HEK293 (cell line): Measurements from ENCODE around the gene CCNY.

Experiments used
- CTCF ChIA-PET: fragments of 350-600 bp; formaldehyde crosslinking; extraction: SDS; loops from one replicate; lab custom pipeline; 2021; ENCODE audit warnings: antibody characterized with exemption; lab: Yijun Ruan, JAX
- POLR2A ChIA-PET: fragments of 300-600 bp; formaldehyde crosslinking; extraction: SDS; loops from one replicate; lab custom pipeline; 2020; ENCODE audit warnings: antibody characterized with exemption, inconsistent platforms; lab: Yijun Ruan, JAX
- H3K27ac ChIP-seq: fragments of 200-500 bp; sonication (Bioruptor generic); 2 replicates; pipeline ENCODE4 v1.5.1; 2014; ENCODE audit warnings: low read depth, low read length, control low read depth, inconsistent platforms; ENCODE audit errors: extremely low read depth
- H3K36me3 ChIP-seq, 2 experiments: fragments of 200-500 bp in 1 of 2; sonication (Bioruptor generic) in 1 of 2; 1 replicate in 1 of 2; 2 replicates in 1 of 2; pipeline ENCODE4 v1.5.1; 2014 to 2017; ENCODE audit warnings: inconsistent platforms in 2 of 2, low read length in 2 of 2; ENCODE audit not compliant: control insufficient read depth in 2 of 2, insufficient read depth in 1 of 2
- H3K4me1 ChIP-seq: fragments of 200-500 bp; sonication (Bioruptor generic); 2 replicates; pipeline ENCODE4 v1.5.1; 2014; ENCODE audit warnings: mild to moderate bottlenecking, low read length, inconsistent platforms; ENCODE audit not compliant: control insufficient read depth, insufficient read depth
- H3K4me3 ChIP-seq: 2 replicates; pipeline ENCODE4 v1.5.1; 2011; ENCODE audit warnings: low read depth, mild to moderate bottlenecking, control low read depth, low read length, moderate library complexity
- H3K9me3 ChIP-seq: fragments of 200-500 bp; sonication (Bioruptor generic); 2 replicates; pipeline ENCODE4 v1.5.1; 2014; ENCODE audit warnings: low read depth, low read length, inconsistent platforms; ENCODE audit not compliant: control insufficient read depth, insufficient read depth
- KLF16 ChIP-seq: fragments of 450-650 bp; formaldehyde crosslinking; IDR thresholded peaks from 2 replicates; pipeline ENCODE4 v1.5.1; 2017; ENCODE audit warnings: missing biosample characterization, missing genetic modification characterization
- PRDM10 ChIP-seq: fragments of 450-650 bp; formaldehyde crosslinking; IDR thresholded peaks from 2 replicates; pipeline ENCODE4 v1.5.1; 2016; ENCODE audit warnings: missing biosample characterization, missing genetic modification characterization
- PRDM6 ChIP-seq: fragments of 450-650 bp; formaldehyde crosslinking; IDR thresholded peaks from 2 replicates; pipeline ENCODE4 v1.5.1; 2017; ENCODE audit warnings: missing biosample characterization, missing genetic modification characterization
- REST ChIP-seq: fragments of 450-650 bp; formaldehyde crosslinking; IDR thresholded peaks from 2 replicates; pipeline ENCODE4 v1.5.1; 2016; ENCODE audit warnings: missing biosample characterization, missing genetic modification characterization
- ZNF24 ChIP-seq: fragments of 450-650 bp; formaldehyde crosslinking; IDR thresholded peaks from 2 replicates; pipeline ENCODE4 v1.5.1; 2016; ENCODE audit warnings: missing biosample characterization, missing genetic modification characterization
- ZNF350 ChIP-seq: fragments of 450-650 bp; formaldehyde crosslinking; IDR thresholded peaks from 2 replicates; pipeline ENCODE4 v1.5.0; 2017; ENCODE audit warnings: missing biosample characterization, mild to moderate bottlenecking, missing genetic modification characterization
- ZNF37A ChIP-seq: fragments of 450-650 bp; IDR thresholded peaks from 2 replicates; pipeline ENCODE4 v1.5.1; 2018; ENCODE audit warnings: missing biosample characterization, missing genetic modification characterization
- ZNF548 ChIP-seq: fragments of 450-650 bp; formaldehyde crosslinking; IDR thresholded peaks from 2 replicates; pipeline ENCODE4 v1.5.1; 2016; ENCODE audit warnings: missing biosample characterization, missing genetic modification characterization
- ZNF623 ChIP-seq: fragments of 450-650 bp; formaldehyde crosslinking; IDR thresholded peaks from 2 replicates; pipeline ENCODE4 v1.5.1; 2016; ENCODE audit warnings: missing biosample characterization, missing genetic modification characterization
- ZNF692 ChIP-seq: fragments of 450-650 bp; formaldehyde crosslinking; IDR thresholded peaks from 2 replicates; pipeline ENCODE4 v1.5.1; 2016; ENCODE audit warnings: missing biosample characterization, missing genetic modification characterization
- ZNF747 ChIP-seq: fragments of 450-650 bp; formaldehyde crosslinking; IDR thresholded peaks from 2 replicates; pipeline ENCODE4 v1.5.1; 2016; ENCODE audit warnings: missing biosample characterization, missing genetic modification characterization
- ZSCAN23 ChIP-seq: fragments of 450-650 bp; formaldehyde crosslinking; IDR thresholded peaks from 2 replicates; pipeline ENCODE4 v1.5.1; 2016; ENCODE audit warnings: missing biosample characterization, missing genetic modification characterization
- TF ChIP-seq, protein P1 (sequence below): fragments of 450-650 bp; formaldehyde crosslinking; IDR thresholded peaks from 2 replicates; pipeline ENCODE4 v1.5.1; 2016; ENCODE audit warnings: missing biosample characterization, missing genetic modification characterization
- TF ChIP-seq, protein P2 (sequence below): fragments of 450-650 bp; formaldehyde crosslinking; IDR thresholded peaks from 2 replicates; pipeline ENCODE4 v1.5.1; 2016; ENCODE audit warnings: missing biosample characterization, missing genetic modification characterization
- TF ChIP-seq, protein P3 (sequence below): fragments of 450-650 bp; formaldehyde crosslinking; IDR thresholded peaks from 2 replicates; pipeline ENCODE4 v1.5.1; 2016; ENCODE audit warnings: missing biosample characterization, missing genetic modification characterization, low read depth

The CCNY gene

DNA sequence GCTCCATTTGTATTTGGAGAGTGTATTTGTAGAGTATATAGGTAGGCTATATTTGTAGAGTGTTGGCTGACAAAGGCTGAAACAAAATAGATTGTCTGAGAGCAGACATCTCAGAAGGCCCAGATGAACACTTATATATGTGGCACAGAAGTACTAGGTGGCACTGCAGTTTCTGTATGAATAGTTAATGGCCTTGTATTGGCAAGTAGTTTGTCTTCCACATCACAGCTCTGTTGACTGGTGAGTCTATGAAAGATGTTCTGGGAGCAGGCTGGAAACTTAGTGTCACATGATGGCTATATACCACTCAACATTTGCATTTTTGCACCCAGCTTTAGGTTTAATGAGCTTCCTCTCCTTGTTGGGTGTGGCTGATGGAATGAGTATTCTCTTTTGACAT, 51.9 kb downstream of the CCNY start:
- CTCF ChIA-PET, result interaction anchor here (0.8 kb wide), 1 partner anchor 117 kb away, joined by 5 read pairs; no protein-coding TSS in a partner anchor
- Histone ChIP-seq H3K4me3 (no peak overlapping the region), H3K36me3 (no peaks in the 10 kb centered on the region), H3K9me3 (no peaks in the 10 kb centered on the region), H3K4me1 (peaks cover 20% of the 10 kb centered on the region), H3K27ac (no peak overlapping the region)
- TF ChIP-seq REST (tag by site-specific recombination) (no peak), ZNF37A (tag by site-specific recombination) (no peak), PRDM10 (tag by site-specific recombination) (no peak), ZNF24 (tag by site-specific recombination) (no peak), PRDM6 (tag by site-specific recombination) (no peak), ZSCAN23 (tag by site-specific recombination) (no peak), ZNF623 (tag by site-specific recombination) (no peak), ZNF692 (tag by site-specific recombination) (no peak), ZNF548 (tag by site-specific recombination) (no peak), ZNF747 (no peak), ZNF350 (tag by site-specific recombination) (no peak), KLF16 (tag by site-specific recombination) (no peak)
- TF ChIP-seq, protein P1, sequence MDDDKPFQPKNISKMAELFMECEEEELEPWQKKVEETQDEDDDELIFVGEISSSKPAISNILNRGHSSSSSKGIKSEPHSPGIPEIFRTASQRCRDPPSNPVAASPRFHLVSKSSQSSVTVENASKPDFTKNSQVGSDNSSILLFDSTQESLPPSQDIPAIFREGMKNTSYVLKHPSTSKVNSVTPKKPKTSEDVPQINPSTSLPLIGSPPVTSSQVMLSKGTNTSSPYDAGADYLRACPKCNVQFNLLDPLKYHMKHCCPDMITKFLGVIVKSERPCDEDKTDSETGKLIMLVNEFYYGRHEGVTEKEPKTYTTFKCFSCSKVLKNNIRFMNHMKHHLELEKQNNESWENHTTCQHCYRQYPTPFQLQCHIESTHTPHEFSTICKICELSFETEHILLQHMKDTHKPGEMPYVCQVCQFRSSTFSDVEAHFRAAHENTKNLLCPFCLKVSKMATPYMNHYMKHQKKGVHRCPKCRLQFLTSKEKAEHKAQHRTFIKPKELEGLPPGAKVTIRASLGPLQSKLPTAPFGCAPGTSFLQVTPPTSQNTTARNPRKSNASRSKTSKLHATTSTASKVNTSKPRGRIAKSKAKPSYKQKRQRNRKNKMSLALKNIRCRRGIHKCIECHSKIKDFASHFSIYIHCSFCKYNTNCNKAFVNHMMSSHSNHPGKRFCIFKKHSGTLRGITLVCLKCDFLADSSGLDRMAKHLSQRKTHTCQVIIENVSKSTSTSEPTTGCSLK (tag by site-specific recombination), result no peak
- TF ChIP-seq, protein P2, sequence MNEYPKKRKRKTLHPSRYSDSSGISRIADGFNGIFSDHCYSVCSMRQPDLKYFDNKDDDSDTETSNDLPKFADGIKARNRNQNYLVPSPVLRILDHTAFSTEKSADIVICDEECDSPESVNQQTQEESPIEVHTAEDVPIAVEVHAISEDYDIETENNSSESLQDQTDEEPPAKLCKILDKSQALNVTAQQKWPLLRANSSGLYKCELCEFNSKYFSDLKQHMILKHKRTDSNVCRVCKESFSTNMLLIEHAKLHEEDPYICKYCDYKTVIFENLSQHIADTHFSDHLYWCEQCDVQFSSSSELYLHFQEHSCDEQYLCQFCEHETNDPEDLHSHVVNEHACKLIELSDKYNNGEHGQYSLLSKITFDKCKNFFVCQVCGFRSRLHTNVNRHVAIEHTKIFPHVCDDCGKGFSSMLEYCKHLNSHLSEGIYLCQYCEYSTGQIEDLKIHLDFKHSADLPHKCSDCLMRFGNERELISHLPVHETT (tag by site-specific recombination), result no peak
- TF ChIP-seq, protein P3, sequence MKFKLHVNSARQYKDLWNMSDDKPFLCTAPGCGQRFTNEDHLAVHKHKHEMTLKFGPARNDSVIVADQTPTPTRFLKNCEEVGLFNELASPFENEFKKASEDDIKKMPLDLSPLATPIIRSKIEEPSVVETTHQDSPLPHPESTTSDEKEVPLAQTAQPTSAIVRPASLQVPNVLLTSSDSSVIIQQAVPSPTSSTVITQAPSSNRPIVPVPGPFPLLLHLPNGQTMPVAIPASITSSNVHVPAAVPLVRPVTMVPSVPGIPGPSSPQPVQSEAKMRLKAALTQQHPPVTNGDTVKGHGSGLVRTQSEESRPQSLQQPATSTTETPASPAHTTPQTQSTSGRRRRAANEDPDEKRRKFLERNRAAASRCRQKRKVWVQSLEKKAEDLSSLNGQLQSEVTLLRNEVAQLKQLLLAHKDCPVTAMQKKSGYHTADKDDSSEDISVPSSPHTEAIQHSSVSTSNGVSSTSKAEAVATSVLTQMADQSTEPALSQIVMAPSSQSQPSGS (tag by site-specific recombination), result no peak
- POLR2A ChIA-PET, result no interaction called here
